SU-DHL-6 (cell line): Measurements from ENCODE around the gene WDR37.
A peak's percentile ranks its signal among the peaks of the same experiment; 100 is the strongest.

ENCODE experiments used
- H2AFZ ChIP-seq: fragments of 200-600 bp; sonication (generic); 2 replicates; pipeline ENCODE4 v1.6.1; 2014; ENCODE audit warnings: low read depth, mild to moderate bottlenecking, moderate library complexity, mixed read lengths, antibody characterized with exemption, low read length; ENCODE audit not compliant: severe bottlenecking
- H3F3A ChIP-seq: fragments of 200-600 bp; shearing (Covaris generic); 2 replicates; pipeline ENCODE4 v1.6.0; 2016; ENCODE audit warnings: antibody characterized with exemption, mild to moderate bottlenecking; ENCODE audit not compliant: insufficient read depth
- H3K27ac ChIP-seq: fragments of 200-600 bp; sonication (generic); 2 replicates; pipeline ENCODE4 v1.5.1; 2016; ENCODE audit warnings: low read depth, mild to moderate bottlenecking, low read length, moderate library complexity, mixed read lengths
- H3K27me3 ChIP-seq: fragments of 200-600 bp; sonication (generic), shearing (Covaris generic); 2 replicates; pipeline ENCODE4 v1.6.0; 2014; ENCODE audit warnings: mild to moderate bottlenecking, low read length
- H3K36me3 ChIP-seq: fragments of 200-600 bp; sonication (generic); 2 replicates; pipeline ENCODE4 v1.6.1; 2014; ENCODE audit warnings: mild to moderate bottlenecking, low read length, mixed read lengths
- H3K4me2 ChIP-seq: fragments of 300-600, 200-600 bp; shearing (Covaris generic), sonication (generic); 2 replicates; pipeline ENCODE4 v1.6.0; 2014; ENCODE audit warnings: low read length, low read depth, mild to moderate bottlenecking; ENCODE audit not compliant: poor library complexity, severe bottlenecking
- H3K4me3 ChIP-seq: fragments of 200-600 bp; sonication (generic); 2 replicates; pipeline ENCODE4 v1.5.1; 2014; ENCODE audit warnings: antibody characterized with exemption, low read length, mild to moderate bottlenecking, mixed read lengths; ENCODE audit not compliant: insufficient read depth, poor library complexity, severe bottlenecking
- H3K79me2 ChIP-seq: fragments of 200-600 bp; sonication (generic); 2 replicates; pipeline ENCODE4 v1.6.1; 2014; ENCODE audit warnings: mild to moderate bottlenecking, low read length, moderate library complexity; ENCODE audit not compliant: insufficient read depth
- H3K9ac ChIP-seq: fragments of 200-600 bp; sonication (generic); 2 replicates; pipeline ENCODE4 v1.7.0; 2014; ENCODE audit warnings: mild to moderate bottlenecking, low read length
- H3K9me2 ChIP-seq: fragments of 200-600 bp; sonication (generic); replicated peaks from 2 replicates; pipeline ENCODE4 v1.6.1; 2014; ENCODE audit warnings: low read length; ENCODE audit not compliant: insufficient read depth
- H3K9me3 ChIP-seq: fragments of 200-600 bp; sonication (generic); 2 replicates; pipeline ENCODE4 v1.6.1; 2014; ENCODE audit warnings: low read length, mixed read lengths; ENCODE audit not compliant: insufficient read depth
- H4K20me1 ChIP-seq: fragments of 200-600 bp; sonication (generic); 2 replicates; pipeline ENCODE4 v1.6.1; 2014; ENCODE audit warnings: low read depth, mild to moderate bottlenecking, antibody characterized with exemption, low read length, moderate library complexity, mixed read lengths
- CTCF ChIP-seq: fragments of 200-600 bp; sonication (generic); IDR thresholded peaks from one replicate; pipeline ENCODE4 v1.5.1; 2017; ENCODE audit warnings: antibody characterized with exemption, mild to moderate bottlenecking, low read length, moderate library complexity; ENCODE audit not compliant: insufficient read depth, poor library complexity, severe bottlenecking
- EZH2phosphoT487 ChIP-seq: fragments of 200-600 bp; sonication (generic), shearing (Covaris generic); conservative IDR thresholded peaks from 2 replicates; pipeline ENCODE4 v1.6.1; 2018; ENCODE audit warnings: mild to moderate bottlenecking, antibody characterized with exemption, low read length, moderate library complexity, mixed read lengths

WDR37 gene

GRCh38 chr10:1054684-1055083, 1.5 kb upstream of the WDR37 start:
- Histone ChIP-seq H3K27me3 (no peaks in the 10 kb centered on the region), H3F3A (peaks cover 23% of the 10 kb centered on the region), H3K79me2 (peaks cover 93% of the 10 kb centered on the region), H3K4me3 (peak overlapping the region; percentile 82), H3K27ac (peak overlapping the region; percentile 84; the same call in 1 of the 2 replicates), H3K9me2 (no peaks in the 10 kb centered on the region), H3K36me3 (peaks cover 26% of the 10 kb centered on the region; the same call in 1 of the 2 replicates), H2AFZ (no peak overlapping the region), H4K20me1 (peaks cover 16% of the 10 kb centered on the region), H3K9me3 (no peaks in the 10 kb centered on the region), H3K9ac (peak overlapping the region; percentile 86), H3K4me2 (peak overlapping the region; percentile 98)
- no peak for TF ChIP-seq CTCF

DNA sequence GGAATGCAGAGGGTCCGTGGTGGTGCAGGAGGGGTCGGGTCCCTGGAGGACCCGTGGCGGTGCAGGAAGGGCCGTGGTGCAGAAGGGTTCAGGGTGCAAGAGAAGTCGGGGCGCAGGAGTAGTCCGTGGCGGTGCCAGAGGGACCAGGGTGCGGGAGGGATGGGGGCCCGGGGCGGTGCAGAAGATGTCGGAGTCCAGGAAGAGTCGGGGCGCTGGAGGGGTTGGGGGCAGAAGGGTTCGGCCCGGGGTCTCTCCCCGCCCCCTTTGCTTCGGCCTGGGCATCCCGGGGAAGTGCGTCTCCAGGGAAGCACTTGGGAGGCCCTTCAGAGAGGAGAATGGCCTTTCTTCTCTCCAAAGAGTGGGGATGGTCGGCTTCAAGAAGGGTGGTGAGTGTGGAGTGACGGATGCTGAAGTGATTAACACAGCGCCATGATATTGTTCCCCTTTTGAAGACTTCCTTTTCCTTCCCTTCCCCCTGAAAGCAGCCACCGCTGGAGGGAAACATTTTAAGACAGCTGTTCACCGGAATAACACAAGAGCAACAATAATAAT, 997 bp downstream of the WDR37 start:
- Histone ChIP-seq H3K9ac (peak overlapping the region; percentile 86), H3K4me3 (peak overlapping the region; percentile 82), H4K20me1 (peaks cover 15% of the 10 kb centered on the region; the same call in 1 of the 2 replicates), H3K36me3 (peaks cover 12% of the 10 kb centered on the region; the same call in 1 of the 2 replicates), H3K9me3 (no peaks in the 10 kb centered on the region), H3F3A (peaks cover 7% of the 10 kb centered on the region), H3K79me2 (peaks cover 93% of the 10 kb centered on the region), H3K4me2 (peak overlapping the region; percentile 69), H2AFZ (peak overlapping the region; percentile 74), H3K27ac (peak overlapping the region; percentile 10), H3K9me2 (no peaks in the 10 kb centered on the region), H3K27me3 (no peaks in the 10 kb centered on the region)
- TF ChIP-seq CTCF (no peak), EZH2phosphoT487 (no peak)

- TF ChIP-seq CTCF (no peak), EZH2phosphoT487 (no peak)
- Histone ChIP-seq H2AFZ (no peak overlapping the region), H3K9me2 (no peaks in the 10 kb centered on the region), H3K9me3 (no peaks in the 10 kb centered on the region), H3K79me2 (peaks cover 89% of the 10 kb centered on the region), H4K20me1 (peaks cover 16% of the 10 kb centered on the region; the same call in 1 of the 2 replicates), H3K27ac (no peak overlapping the region), H3K9ac (peak overlapping the region; percentile 86), H3F3A (peaks cover 7% of the 10 kb centered on the region), H3K36me3 (peaks cover 12% of the 10 kb centered on the region; the same call in 1 of the 2 replicates), H3K27me3 (no peaks in the 10 kb centered on the region), H3K4me2 (peak overlapping the region; percentile 69), H3K4me3 (peak overlapping the region; percentile 82)
Observed at GRCh38 chr10:1058017-1058416, 1.8 kb downstream of the WDR37 start.
